Measurements from ENCODE around the gene HOXD11.

Gene HOXD11

DNA sequence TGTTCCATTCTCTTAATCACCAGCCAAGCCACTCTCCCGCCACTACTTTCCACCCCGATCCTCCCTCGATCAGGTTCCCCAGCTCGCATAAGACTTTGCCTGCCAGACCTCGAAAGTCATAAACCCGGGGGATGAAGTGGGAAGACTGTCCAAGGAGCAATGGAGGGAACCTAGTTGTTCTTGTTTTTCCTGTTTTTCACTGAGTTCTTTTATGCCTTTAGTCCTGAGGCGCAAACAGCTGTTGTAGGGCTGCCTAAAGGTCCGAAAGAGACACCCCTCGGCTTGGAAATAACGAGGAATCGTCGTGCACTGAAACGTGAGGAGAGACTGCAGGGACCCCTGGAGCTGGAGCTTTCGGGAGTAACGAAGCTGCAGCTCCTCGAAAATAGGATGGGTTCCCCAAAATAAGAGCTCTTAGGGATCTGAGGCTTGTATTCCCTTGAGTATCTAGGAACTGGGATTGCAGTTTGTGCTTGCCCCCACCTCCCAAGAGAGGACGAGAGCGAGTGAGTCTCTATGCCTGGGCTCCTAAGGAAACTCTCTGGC is 9.2 kb upstream of the HOXD11 start:
- no peak overlapping the region for H3K27ac ChIP-seq (ENCODE audit: low read depth, low read length)
- peaks cover 13% of the 10 kb centered on the region for H3K4me1 ChIP-seq (ENCODE audit: insufficient read depth, low read length)
- peaks cover 89 to 96% of the 10 kb centered on the region in 2 donors for H3K27me3 ChIP-seq (ENCODE audit: control insufficient read depth in 1 of 2, insufficient read depth in 2 of 2, low read length in 2 of 2)
- H3K9me3 ChIP-seq (ENCODE audit: low read length), result peaks cover 3% of the 10 kb centered on the region
- H3K36me3 ChIP-seq (ENCODE audit: insufficient read depth, low read length), result no peaks in the 10 kb centered on the region
- peak overlapping the region in 1 of 2 donors; percentile 51 for H3K4me3 ChIP-seq (ENCODE audit: low read depth in 1 of 2, low read length in 2 of 2)
- H3K9ac ChIP-seq (ENCODE audit: low read length), result no peak overlapping the region

- Histone ChIP-seq H3K9ac (ENCODE audit: low read length) (no peak overlapping the region), H3K9me3 (ENCODE audit: low read length) (peaks cover 3% of the 10 kb centered on the region), H3K27ac (ENCODE audit: low read depth, low read length) (no peak overlapping the region), H3K36me3 (ENCODE audit: insufficient read depth, low read length) (no peaks in the 10 kb centered on the region), H3K4me1 (ENCODE audit: insufficient read depth, low read length) (peaks cover 9% of the 10 kb centered on the region), H3K27me3 (ENCODE audit: control insufficient read depth in 1 of 2, insufficient read depth in 2 of 2, low read length in 2 of 2) (peaks cover 85 to 96% of the 10 kb centered on the region in 2 donors), H3K4me3 (ENCODE audit: low read depth in 1 of 2, low read length in 2 of 2) (no peak overlapping the region)
Measured at GRCh38 chr2:176098366-176099158, 8.5 kb upstream of the HOXD11 start.

DNA sequence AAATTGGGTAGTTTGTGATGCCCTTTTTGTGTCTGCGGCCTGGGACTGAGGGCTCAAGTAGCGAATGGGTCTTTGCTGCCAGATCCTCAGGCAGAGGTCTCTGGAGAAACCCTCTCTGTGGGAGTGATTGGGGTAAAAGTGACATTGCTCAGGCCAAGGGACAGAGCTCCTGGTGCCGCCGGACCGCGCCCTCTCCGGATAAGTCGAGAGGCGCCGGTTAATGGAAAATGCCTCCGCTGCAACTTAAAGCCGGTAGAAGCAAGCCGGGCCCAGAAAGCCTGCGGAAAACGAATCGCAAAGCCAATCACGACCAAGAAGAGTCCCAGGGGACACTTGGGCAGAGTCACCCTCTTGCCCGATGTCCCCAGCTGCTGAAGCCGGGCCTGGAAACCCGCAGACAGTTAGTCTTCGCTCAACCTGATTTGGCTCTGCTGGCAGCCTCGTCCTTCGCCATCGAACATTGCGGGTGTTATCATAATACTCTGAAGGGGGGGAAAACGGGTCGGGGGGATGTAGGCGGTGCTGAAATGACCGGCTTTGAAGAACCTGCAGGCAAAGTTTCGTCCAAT is 7.8 kb upstream of the HOXD11 start:
- H3K9me3 ChIP-seq (ENCODE audit: low read length), result no peaks in the 10 kb centered on the region
- peaks cover 82 to 96% of the 10 kb centered on the region in 2 donors for H3K27me3 ChIP-seq (ENCODE audit: control insufficient read depth in 1 of 2, insufficient read depth in 2 of 2, low read length in 2 of 2)
- peaks cover 14% of the 10 kb centered on the region for H3K4me1 ChIP-seq (ENCODE audit: insufficient read depth, low read length)
- no peaks in the 10 kb centered on the region for H3K36me3 ChIP-seq (ENCODE audit: insufficient read depth, low read length)
- H3K27ac ChIP-seq (ENCODE audit: low read depth, low read length), result no peak overlapping the region
- no peak overlapping the region for H3K4me3 ChIP-seq (ENCODE audit: low read depth in 1 of 2, low read length in 2 of 2)
- no peak overlapping the region for H3K9ac ChIP-seq (ENCODE audit: low read length)

DNA sequence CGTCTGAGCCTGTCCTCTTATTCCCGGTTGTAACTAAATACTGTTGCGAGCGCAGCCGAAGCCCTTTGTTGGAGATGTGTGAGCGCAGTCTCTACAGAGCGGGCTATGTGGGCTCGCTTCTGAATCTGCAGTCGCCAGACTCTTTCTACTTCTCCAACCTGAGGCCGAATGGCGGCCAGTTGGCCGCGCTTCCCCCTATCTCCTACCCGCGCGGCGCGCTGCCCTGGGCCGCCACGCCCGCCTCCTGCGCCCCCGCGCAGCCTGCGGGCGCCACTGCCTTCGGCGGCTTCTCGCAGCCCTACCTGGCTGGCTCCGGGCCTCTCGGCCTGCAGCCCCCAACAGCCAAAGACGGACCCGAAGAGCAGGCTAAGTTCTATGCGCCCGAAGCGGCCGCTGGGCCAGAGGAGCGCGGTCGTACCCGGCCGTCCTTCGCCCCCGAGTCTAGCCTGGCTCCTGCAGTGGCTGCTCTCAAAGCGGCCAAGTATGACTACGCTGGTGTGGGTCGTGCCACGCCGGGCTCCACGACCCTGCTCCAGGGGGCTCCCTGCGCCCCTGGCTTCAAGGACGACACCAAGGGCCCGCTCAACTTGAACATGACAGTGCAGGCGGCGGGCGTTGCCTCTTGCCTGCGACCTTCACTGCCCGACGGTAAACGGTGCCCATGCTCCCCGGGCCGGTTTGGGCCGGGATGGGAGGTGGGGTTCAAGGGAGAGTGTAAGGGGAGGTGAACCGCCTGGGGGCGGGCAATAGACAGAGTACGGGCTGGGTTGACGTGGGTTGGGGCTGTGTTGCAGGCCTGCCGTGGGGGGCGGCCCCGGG is 7.1 kb upstream of the HOXD11 start, which contains the start of gene HOXD12:
Gene HOXD12 (plus strand): TSS at position 68 of the 819 bp plus-strand sequence. CDS start 7 bp downstream, at position 75.
- peaks cover 79 to 96% of the 10 kb centered on the region in 2 donors for H3K27me3 ChIP-seq (ENCODE audit: control insufficient read depth in 1 of 2, insufficient read depth in 2 of 2, low read length in 2 of 2)
- H3K36me3 ChIP-seq (ENCODE audit: insufficient read depth, low read length), result no peaks in the 10 kb centered on the region
- H3K9me3 ChIP-seq (ENCODE audit: low read length), result no peaks in the 10 kb centered on the region
- H3K4me3 ChIP-seq (ENCODE audit: low read depth in 1 of 2, low read length in 2 of 2), result no peak within 1 kb of the TSS
- no peak within 1 kb of the TSS for H3K27ac ChIP-seq (ENCODE audit: low read depth, low read length)
- peaks cover 15% of the 10 kb centered on the region for H3K4me1 ChIP-seq (ENCODE audit: insufficient read depth, low read length)
- H3K9ac ChIP-seq (ENCODE audit: low read length), result no peak within 1 kb of the TSS

GRCh38 chr2:176100547-176101140 is 6.4 kb upstream of the HOXD11 start:
- no peaks in the 10 kb centered on the region for H3K9me3 ChIP-seq (ENCODE audit: low read length)
- H3K27ac ChIP-seq (ENCODE audit: low read depth, low read length), result no peak overlapping the region
- H3K4me1 ChIP-seq (ENCODE audit: insufficient read depth, low read length), result peaks cover 15% of the 10 kb centered on the region
- H3K9ac ChIP-seq (ENCODE audit: low read length), result no peak overlapping the region
- H3K4me3 ChIP-seq (ENCODE audit: low read depth in 1 of 2, low read length in 2 of 2), result no peak overlapping the region
- H3K27me3 ChIP-seq (ENCODE audit: control insufficient read depth in 1 of 2, insufficient read depth in 2 of 2, low read length in 2 of 2), result peaks cover 79 to 96% of the 10 kb centered on the region in 2 donors
- H3K36me3 ChIP-seq (ENCODE audit: insufficient read depth, low read length), result no peaks in the 10 kb centered on the region

DNA sequence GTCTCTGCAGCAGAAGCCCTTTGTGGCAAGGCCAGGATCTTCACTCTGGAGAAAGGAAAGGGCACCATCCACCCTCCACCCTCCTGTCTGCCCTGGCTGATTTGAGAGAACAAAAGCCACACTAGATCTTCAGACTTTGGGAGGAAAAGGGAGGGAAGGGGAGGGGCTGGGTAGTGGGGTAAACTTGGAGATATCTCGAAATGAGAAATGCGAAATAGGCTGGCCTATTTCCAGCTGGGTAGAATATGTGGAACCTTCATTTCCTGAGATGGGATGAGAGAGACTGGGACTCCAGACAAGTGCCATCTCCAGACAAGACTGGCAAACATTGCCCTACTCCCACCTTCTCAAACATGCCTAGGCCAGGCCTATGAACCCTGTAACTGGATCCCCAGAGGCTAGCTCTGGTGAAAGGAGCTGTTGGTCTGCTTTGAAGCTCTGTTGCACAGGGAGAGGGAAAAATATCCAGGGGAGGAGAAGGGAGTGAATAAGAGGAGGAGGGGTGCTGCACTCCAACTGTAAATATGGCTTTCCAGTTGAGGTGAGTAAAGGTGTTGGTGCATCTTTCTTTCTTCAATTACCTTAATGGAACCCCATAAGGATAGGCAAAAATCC is 5.8 kb upstream of the HOXD11 start:
- Histone ChIP-seq H3K27ac (ENCODE audit: low read depth, low read length) (no peak overlapping the region), H3K9me3 (ENCODE audit: low read length) (no peaks in the 10 kb centered on the region), H3K4me1 (ENCODE audit: insufficient read depth, low read length) (peaks cover 18% of the 10 kb centered on the region), H3K36me3 (ENCODE audit: insufficient read depth, low read length) (no peaks in the 10 kb centered on the region), H3K4me3 (ENCODE audit: low read depth in 1 of 2, low read length in 2 of 2) (no peak overlapping the region), H3K27me3 (ENCODE audit: control insufficient read depth in 1 of 2, insufficient read depth in 2 of 2, low read length in 2 of 2) (peaks cover 74 to 96% of the 10 kb centered on the region in 2 donors), H3K9ac (ENCODE audit: low read length) (no peak overlapping the region)

DNA sequence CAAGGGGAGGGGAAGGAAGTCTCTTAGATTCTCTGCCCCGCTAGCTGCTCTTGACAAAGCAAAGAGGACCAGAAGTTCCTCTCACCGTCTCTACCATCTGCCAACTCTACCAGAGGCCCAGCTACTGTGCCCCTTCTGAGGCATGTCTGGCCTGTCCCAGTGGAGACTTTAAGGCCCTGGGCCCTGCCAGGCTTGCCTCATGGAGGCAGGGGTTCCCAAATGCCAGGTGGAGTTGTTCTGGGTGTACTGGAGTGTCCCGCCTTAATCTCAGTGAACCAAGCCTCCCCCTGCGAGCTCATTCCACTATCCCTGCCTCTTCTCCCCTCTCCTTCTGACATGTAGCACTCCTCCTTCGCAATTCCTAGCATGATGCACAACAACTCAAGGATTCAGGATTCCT is 5.2 kb upstream of the HOXD11 start:
- peaks cover 69 to 96% of the 10 kb centered on the region in 2 donors for H3K27me3 ChIP-seq (ENCODE audit: control insufficient read depth in 1 of 2, insufficient read depth in 2 of 2, low read length in 2 of 2)
- no peaks in the 10 kb centered on the region for H3K9me3 ChIP-seq (ENCODE audit: low read length)
- no peak overlapping the region for H3K27ac ChIP-seq (ENCODE audit: low read depth, low read length)
- H3K36me3 ChIP-seq (ENCODE audit: insufficient read depth, low read length), result no peaks in the 10 kb centered on the region
- H3K4me3 ChIP-seq (ENCODE audit: low read depth in 1 of 2, low read length in 2 of 2), result no peak overlapping the region
- no peak overlapping the region for H3K9ac ChIP-seq (ENCODE audit: low read length)
- H3K4me1 ChIP-seq (ENCODE audit: insufficient read depth, low read length), result peaks cover 21% of the 10 kb centered on the region

DNA sequence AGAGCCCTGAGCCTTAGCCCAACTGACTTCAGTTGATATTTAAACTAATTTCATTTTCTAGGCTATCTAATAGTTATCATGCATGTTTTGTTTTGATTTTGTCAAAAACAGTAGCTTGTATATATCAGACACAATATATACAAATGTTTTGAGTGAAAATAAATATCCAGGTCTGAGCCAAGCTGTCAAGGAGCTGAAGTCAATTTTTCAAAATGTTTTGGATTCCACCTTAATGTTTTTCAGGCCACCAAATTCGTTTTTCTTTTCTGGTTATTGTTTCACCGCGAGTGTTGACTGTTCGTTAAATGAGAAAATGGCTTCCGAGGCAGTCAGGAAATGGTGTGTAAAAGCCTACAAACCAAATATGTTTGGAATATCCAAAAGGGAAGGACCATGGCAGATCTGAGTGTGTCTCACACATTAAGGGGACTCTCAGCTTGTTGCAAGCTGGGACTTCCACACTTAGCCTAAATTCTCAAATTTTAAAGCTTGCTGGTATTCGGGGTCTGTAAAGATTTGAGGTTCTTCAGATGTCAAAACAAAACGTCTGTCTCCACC is 4.7 kb upstream of the HOXD11 start:
- peaks cover 21% of the 10 kb centered on the region for H3K4me1 ChIP-seq (ENCODE audit: insufficient read depth, low read length)

GRCh38 chr2:176103194-176103593 is 3.9 kb upstream of the HOXD11 start:
- H3K9me3 ChIP-seq (ENCODE audit: low read length), result no peaks in the 10 kb centered on the region
- H3K9ac ChIP-seq (ENCODE audit: low read length), result no peak overlapping the region
- H3K4me1 ChIP-seq (ENCODE audit: insufficient read depth, low read length), result peaks cover 15% of the 10 kb centered on the region
- H3K27ac ChIP-seq (ENCODE audit: low read depth, low read length), result no peak overlapping the region
- H3K36me3 ChIP-seq (ENCODE audit: insufficient read depth, low read length), result no peaks in the 10 kb centered on the region
- H3K27me3 ChIP-seq (ENCODE audit: control insufficient read depth in 1 of 2, insufficient read depth in 2 of 2, low read length in 2 of 2), result peaks cover 56 to 87% of the 10 kb centered on the region in 2 donors
- no peak overlapping the region for H3K4me3 ChIP-seq (ENCODE audit: low read depth in 1 of 2, low read length in 2 of 2)

More for the DNA sequence above, 4.7 kb upstream of the HOXD11 start:
- Histone ChIP-seq H3K9ac (ENCODE audit: low read length) (no peak overlapping the region), H3K4me3 (ENCODE audit: low read depth in 1 of 2, low read length in 2 of 2) (no peak overlapping the region), H3K9me3 (ENCODE audit: low read length) (no peaks in the 10 kb centered on the region), H3K36me3 (ENCODE audit: insufficient read depth, low read length) (no peaks in the 10 kb centered on the region), H3K27ac (ENCODE audit: low read depth, low read length) (no peak overlapping the region), H3K27me3 (ENCODE audit: control insufficient read depth in 1 of 2, insufficient read depth in 2 of 2, low read length in 2 of 2) (peaks cover 64 to 95% of the 10 kb centered on the region in 2 donors)

- Histone ChIP-seq H3K36me3 (ENCODE audit: insufficient read depth, low read length) (no peaks in the 10 kb centered on the region), H3K9ac (ENCODE audit: low read length) (peak overlapping the region; percentile 36), H3K27me3 (ENCODE audit: control insufficient read depth in 1 of 2, insufficient read depth in 2 of 2, low read length in 2 of 2) (peaks cover 50 to 82% of the 10 kb centered on the region in 2 donors), H3K9me3 (ENCODE audit: low read length) (no peaks in the 10 kb centered on the region), H3K4me1 (ENCODE audit: insufficient read depth, low read length) (peaks cover 15% of the 10 kb centered on the region), H3K4me3 (ENCODE audit: low read depth in 1 of 2, low read length in 2 of 2) (peak overlapping the region; percentile 41 to 65), H3K27ac (ENCODE audit: low read depth, low read length) (peak overlapping the region; percentile 71)
Measured at GRCh38 chr2:176103742-176104315, 3.3 kb upstream of the HOXD11 start.

All from muscle layer of colon (tissue), 2 donors.